Neural progenitor cell (in vitro differentiated cells): ENCODE results near the gene MRPL19.

Experiments used
- CTCF ChIP-seq: fragments of 200-600 bp; sonication (generic); IDR thresholded peaks from 2 replicates; pipeline ENCODE4 v1.5.1; 2017; ENCODE audit warnings: antibody characterized with exemption, mild to moderate bottlenecking
- EZH2 ChIP-seq: fragments of 200-600 bp; sonication (generic); IDR thresholded peaks from 2 replicates; pipeline ENCODE4 v1.6.1; 2017; ENCODE audit warnings: antibody characterized with exemption, mild to moderate bottlenecking, moderate library complexity
- EZH2phosphoT487 ChIP-seq: fragments of 200-600 bp; sonication (generic); IDR thresholded peaks from 2 replicates; pipeline ENCODE4 v1.6.1; 2017; ENCODE audit warnings: antibody characterized with exemption

DNA sequence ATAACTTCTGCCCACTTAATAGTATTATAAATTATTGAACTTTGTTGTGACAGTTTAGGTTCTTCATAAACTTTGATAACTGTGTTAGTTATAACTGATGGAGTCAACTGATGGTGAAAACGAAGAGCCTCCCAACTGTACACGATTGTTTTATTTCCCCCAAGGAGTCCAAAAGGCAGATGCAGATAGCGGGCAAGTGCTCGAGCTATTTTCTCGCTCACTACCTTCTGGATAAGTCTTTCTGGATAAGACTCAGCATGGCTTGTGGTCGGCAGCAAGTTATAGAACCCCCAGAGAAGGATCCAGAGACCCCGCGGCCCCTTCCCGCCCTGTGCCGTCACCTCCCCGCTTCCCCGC is 63.6 kb downstream of the MRPL19 start:
- TF ChIP-seq CTCF (no peak), EZH2phosphoT487 (no peak), EZH2 (no peak)
